Activated CD4-positive, alpha-beta T cell treated with anti-CD3 and anti-CD28 coated beads, Interleukin-2, Interleukin-6, amounts not matched to agents 100 ng/mL and 50 ng/mL, durations not matched to agents 16 hours and 8 hours (primary cell): Measurements from ENCODE around the gene PDE4D.
"Not testable (repeated sequence)": the region's sequence is repeated elsewhere in the genome, so short reads cannot be mapped to it uniquely, and the experiment has no call there.

Source experiments
- DNase-seq: peaks from one replicate; pipeline ENCODE4 v3.0.0-alpha.2; 2020

The PDE4D gene

GRCh38 chr5:59016925-59017324, 876.6 kb downstream of the PDE4D start:
- no peak for DNase-seq

DNA sequence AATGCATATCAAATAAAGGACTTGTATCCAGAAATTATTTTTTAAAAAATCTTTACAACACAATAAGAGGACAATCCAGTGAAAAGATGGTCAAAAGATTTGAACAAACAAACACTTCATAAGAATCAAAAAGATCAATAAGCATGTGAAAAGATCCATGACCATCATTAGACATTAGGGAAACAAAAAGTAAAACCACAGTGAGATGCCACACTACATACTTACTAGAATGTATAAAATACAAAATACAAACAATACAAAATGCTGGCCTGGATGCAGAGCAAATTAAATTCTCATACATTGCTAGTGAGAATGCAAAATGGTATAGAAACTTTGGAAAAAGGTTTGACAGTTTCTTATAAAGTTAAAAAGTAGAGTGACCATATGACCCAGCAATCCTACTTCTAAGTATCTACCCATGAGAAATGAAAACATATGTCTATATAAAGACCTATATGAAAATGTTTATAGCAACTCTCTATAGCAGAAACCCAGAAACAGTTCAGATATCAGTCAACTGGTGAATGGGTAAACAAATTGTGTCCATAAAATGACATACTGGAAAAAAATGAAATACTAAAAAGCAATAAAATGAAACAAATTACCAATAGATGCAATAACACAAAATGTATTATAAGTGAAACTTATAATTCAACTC, 884.6 kb downstream of the PDE4D start:
- no peak for DNase-seq

GRCh38 chr5:59007460-59008063, 886.0 kb downstream of the PDE4D start:
- peak; percentile 9 for DNase-seq

- DNase-seq: no peak
Observed at GRCh38 chr5:59005934-59006701, 887.4 kb downstream of the PDE4D start.

- DNase-seq: no peak
Observed at GRCh38 chr5:59003641-59004040, 889.9 kb downstream of the PDE4D start.

DNA sequence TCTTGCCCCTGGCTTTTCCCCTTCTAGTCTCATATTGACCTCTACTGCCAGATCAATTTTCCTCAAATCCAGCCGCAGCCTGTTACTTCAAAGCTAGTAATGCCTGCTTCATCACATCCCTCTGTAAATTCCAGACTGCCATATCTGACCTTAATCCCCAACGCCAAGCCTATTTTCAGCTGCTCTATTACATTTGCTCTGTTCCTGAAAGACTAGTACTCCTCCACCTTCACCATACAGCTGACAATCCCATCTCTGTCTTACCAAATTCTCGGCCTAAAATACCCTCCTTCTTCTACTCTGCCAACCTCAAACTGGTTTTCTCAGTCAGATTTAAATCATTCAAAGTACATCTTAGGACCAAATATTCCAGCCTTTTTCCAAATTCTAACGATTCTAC, 890.4 kb downstream of the PDE4D start:
- DNase-seq: no peak

- DNase-seq: no peak
Observed at GRCh38 chr5:59002162-59002825, 891.2 kb downstream of the PDE4D start.

DNA sequence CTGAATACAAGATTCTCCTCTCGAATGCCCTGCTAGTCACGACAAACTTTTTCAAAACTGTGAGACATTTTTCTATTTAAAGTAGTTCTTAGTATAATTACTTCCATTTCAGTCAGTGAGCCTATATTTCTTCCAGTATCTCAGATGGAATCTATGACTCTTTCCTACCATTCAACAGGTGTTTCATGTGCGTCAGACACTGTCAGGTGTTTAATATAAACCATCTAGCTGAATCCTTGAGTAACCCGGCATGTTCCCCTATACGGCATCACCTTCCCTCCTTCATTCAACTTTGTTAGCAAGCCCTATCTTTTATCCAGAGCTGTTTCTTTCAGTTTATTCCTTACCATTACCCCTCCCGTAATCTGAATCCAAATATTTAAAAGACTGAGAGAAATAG, 891.8 kb downstream of the PDE4D start:
- DNase-seq: no peak

GRCh38 chr5:59001154-59001553, 892.4 kb downstream of the PDE4D start:
- DNase-seq: no peak

- no peak for DNase-seq
Observed at GRCh38 chr5:59000211-59000610, 893.3 kb downstream of the PDE4D start.

DNA sequence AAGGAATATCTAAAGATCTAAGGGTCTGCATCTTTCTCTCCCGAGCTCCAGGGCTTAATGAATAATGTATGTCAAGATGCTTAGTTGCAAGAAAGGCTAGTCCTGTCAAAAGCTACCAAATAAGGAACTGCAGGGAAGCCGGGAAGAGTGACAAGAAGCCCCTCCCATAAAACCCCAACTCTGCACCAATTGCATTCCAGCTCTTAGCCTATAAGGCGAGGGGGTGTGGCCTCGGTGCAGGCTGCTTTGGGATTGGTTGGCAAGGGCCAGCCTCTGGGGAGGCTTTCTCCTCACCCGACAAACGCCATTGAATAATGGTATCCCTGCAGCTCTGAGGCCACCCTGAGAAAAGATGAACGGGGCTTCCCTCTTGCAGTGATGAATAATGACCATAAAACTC, 893.7 kb downstream of the PDE4D start:
- no peak for DNase-seq

DNA sequence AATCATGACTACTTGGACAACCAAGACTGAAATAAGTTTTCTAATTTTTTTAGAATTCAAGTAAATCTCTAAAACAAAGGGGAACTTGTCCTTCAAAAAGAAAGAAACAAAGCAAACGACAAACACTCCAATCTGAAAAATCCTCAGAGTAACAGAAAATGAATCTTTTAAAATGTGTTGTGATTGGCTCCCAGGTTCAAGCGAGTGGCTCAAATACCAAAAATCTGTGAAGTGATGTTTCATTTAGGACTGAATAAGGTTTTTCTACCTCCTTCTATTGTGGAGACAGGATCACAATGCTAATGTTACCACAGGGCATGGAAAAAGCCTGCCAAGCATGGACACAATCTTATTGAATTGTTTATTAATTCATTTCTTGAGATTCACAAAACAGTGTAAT, 895.0 kb downstream of the PDE4D start:
- no peak for DNase-seq

GRCh38 chr5:58995779-58996178, 897.7 kb downstream of the PDE4D start:
- not testable (repeated sequence) for DNase-seq

DNA sequence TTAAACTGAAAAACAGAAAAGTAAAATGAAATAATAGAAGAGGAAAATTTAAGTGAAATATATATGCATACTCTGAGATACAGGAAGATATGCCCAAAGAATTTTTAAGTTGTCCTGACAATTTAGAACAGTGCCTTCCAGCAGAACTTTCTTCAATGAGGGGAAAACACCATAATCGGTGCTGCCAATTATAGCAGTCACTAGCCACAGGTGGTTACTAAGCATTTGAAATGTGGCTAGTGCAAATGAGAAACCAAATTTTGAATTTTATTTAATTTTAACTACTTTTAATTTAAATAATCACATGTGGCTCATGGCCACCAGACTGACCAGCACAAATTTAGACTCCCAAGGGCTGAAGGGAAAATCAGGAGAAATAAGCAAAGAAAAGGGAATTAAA, 900.1 kb downstream of the PDE4D start:
- DNase-seq: no peak

DNA sequence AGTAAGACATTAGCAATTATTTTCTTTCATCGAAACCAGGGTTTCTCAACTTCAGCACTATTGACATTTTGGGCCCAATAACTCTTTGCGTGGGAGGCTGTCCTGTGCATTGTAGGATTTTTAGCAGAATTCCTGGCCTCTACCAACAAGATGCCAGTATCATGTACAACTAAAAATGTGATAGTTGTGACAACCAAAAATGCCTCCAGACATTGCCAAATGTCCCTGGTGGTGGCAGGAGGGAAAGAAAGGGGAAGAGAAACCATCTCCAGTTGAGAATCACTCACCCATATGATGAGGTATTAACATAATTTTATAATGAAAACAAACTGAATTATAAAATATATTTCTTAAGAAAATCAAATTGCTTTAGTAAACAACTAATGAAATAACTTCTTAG, 904.6 kb downstream of the PDE4D start:
- no peak for DNase-seq

- no peak for DNase-seq
Observed at GRCh38 chr5:58987193-58987592, 906.3 kb downstream of the PDE4D start.

DNA sequence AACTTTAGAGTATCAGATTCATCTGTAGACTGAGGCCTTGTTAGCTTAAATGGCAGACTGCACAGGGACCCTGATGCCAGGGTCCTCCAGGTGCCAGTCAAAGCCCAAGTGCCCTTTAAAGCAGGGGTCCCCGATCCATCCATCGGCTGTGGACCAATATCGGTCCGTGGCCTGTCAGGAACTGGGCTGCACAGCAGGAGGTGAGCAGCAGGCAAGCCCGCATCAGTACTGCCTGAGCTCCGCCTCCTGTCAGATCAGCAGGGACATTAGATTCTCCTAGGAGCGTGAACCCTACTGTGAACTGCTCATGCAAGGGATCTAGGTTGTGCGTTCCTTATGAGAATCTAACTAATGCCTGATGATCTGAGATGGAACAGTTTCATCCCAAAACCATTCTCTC, 907.2 kb downstream of the PDE4D start:
- DNase-seq: no peak

DNA sequence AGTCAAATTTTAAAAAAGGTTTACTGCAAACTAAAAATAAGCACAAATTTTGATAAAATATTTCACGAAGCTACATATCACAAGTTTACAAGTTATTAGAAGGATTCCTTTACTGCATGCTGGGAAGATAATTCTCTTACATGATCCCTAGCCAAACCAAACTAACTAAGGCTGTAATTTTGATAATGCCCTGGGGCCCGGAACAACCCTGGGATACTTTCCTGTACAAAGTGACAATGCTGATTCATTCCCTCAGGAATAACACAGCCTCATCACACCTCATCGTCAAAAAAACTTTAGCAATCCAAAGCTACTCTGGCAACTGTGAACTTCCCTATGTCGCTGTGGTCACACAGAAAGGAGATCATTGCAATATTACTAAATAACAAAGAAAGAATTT, 907.8 kb downstream of the PDE4D start:
- DNase-seq: no peak

DNA sequence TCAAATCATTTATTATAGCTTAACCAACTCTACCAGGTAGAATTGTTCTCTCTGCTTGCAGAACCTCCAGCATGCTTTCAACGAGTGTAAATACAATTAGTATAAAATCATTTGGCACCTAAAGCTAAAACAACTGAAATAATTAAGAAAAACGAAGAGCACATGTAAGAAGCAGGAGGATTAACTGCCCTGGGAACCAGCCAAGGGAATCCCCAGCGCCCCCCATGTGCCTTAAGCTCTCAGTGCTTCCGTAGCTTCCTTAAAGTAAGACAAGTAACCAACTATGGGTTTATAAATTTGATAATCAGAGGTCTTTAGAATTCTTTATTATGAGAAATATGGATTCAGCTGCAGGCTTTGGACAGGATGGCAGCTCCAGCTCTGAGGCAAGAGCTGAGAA, 908.2 kb downstream of the PDE4D start:
- DNase-seq: no peak

GRCh38 chr5:58983526-58984452, 909.7 kb downstream of the PDE4D start:
- DNase-seq: no peak

DNA sequence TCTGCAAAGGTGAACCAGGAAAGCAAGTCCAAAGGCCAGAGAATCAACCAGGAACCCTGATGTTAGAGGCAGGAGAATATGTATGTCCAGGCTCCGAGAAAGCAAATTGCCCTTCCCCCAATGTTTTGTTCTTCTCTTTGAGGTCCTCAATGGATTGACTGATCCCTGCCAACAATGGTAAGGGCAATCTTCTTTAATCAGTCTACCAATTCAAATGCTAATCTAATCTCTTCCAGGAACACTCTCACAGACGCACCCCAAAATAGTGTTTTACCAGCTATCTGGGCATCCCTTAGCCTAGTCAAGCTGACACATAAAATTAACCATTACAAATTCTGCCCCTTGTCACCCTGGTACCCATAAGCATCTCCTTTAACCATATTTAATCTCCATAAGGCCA, 912.6 kb downstream of the PDE4D start:
- DNase-seq: no peak

- no peak for DNase-seq
Observed at GRCh38 chr5:58979090-58979489, 914.4 kb downstream of the PDE4D start.

DNA sequence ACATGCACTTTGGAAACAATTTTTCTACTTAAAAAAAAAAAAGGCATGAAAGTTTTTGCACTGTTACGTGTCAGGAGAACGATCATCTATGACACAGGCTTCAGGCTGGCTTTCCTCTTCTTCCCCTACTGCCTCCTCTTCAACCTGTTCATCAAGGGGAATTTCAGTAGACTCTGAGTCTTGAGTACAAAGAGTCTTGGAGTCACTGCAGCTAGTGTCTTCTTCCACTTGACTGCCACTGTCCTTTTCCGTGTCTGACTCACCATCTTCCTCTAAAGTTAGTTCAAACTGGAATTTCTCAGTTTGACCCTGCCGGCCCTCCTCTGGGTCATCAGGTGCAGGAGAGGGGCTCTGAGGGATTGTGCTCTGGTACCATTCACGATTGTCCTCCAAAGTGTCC, 918.9 kb downstream of the PDE4D start:
- DNase-seq: no peak
